B cell (primary cell): Measurements from ENCODE around the gene PIP4K2A. TPM values are rescaled to one million over a fixed set of nuclear protein-coding genes. Genes with fewer than 3 reads are reported as not detected.

Experiments
- ATAC-seq: fragments of 200-7000 bp; cut with Tn5 transposase; one replicate; pipeline ENCODE4 v1.10.0; 2021; ENCODE audit warnings: low read depth, mild to moderate bottlenecking, moderate number of reproducible peaks, moderate library complexity
- CTCF ChIA-PET: fragments of 350-600 bp; sonication (Branson Sonifier 250); formaldehyde crosslinking; loops from one replicate; lab custom pipeline; 2021; ENCODE audit warnings: antibody characterized with exemption, inconsistent platforms; lab: Charles Lee
- POLR2A ChIA-PET: fragments of 350-600 bp; sonication (Branson Sonifier 250); formaldehyde crosslinking; loops from one replicate; lab custom pipeline; 2021; ENCODE audit warnings: antibody characterized with exemption; lab: Charles Lee
- DNase-seq: peaks from one replicate; pipeline ENCODE4 v3.0.0; 2013
- H2AFZ ChIP-seq: 2 replicates; pipeline ENCODE4 v1.6.1; 2012; ENCODE audit warnings: mild to moderate bottlenecking, low read depth, low read length; ENCODE audit not compliant: insufficient read depth, poor library complexity, severe bottlenecking
- H3K27ac ChIP-seq, 2 donors: 1 replicate in 1 of 2; 2 replicates in 1 of 2; pipeline ENCODE4 v1.5.1; 2012 to 2013; ENCODE audit warnings: low read length in 2 of 2, mild to moderate bottlenecking in 2 of 2, moderate library complexity in 1 of 2
- H3K27me3 ChIP-seq, 4 experiments: fragments of 200-600 bp in 1 of 4; sonication (generic) in 1 of 4; replicated peaks in 1 of 4; 1 replicate in 2 of 4; 2 replicates in 2 of 4; pipeline versions ENCODE4 v1.6.1 to v1.7.0; 2013 to 2016; ENCODE audit warnings: low read length in 3 of 4, mild to moderate bottlenecking in 2 of 4, mixed read lengths in 1 of 4, moderate library complexity in 1 of 4; ENCODE audit not compliant: insufficient read depth in 4 of 4, control insufficient read depth in 3 of 4; ENCODE audit errors: control extremely low read depth in 1 of 4
- H3K36me3 ChIP-seq, 2 experiments: replicated peaks in 1 of 2; 1 replicate in 1 of 2; 2 replicates in 1 of 2; pipeline versions ENCODE4 v1.6.1 to v1.7.1; 2013; ENCODE audit warnings: low read length in 1 of 2; ENCODE audit not compliant: insufficient read depth in 2 of 2, control insufficient read depth in 1 of 2; ENCODE audit errors: control extremely low read depth in 1 of 2, extremely low read depth in 1 of 2
- H3K4me1 ChIP-seq, 2 donors: fragments of 200-600 bp in 1 of 2; sonication (generic) in 1 of 2; 1 replicate in 1 of 2; 2 replicates in 1 of 2; pipeline versions ENCODE4 v1.5.1 to v1.6.1; 2013 to 2017; ENCODE audit warnings: low read length in 2 of 2; ENCODE audit not compliant: control insufficient read depth in 2 of 2, insufficient read depth in 2 of 2
- H3K4me2 ChIP-seq: replicated peaks from 2 replicates; pipeline ENCODE3; 2012; ENCODE audit warnings: mild to moderate bottlenecking, low read depth, low read length; ENCODE audit not compliant: poor library complexity, severe bottlenecking
- H3K4me3 ChIP-seq, 5 experiments: fragments of 200-600 bp in 1 of 5; sonication (generic) in 1 of 5; 1 replicate in 3 of 5; 2 replicates in 2 of 5; pipeline versions ENCODE4 v1.5.1 to v1.7.0; 2011 to 2016; ENCODE audit warnings: low read length in 4 of 5, mild to moderate bottlenecking in 4 of 5, low read depth in 2 of 5, control low read depth in 1 of 5, moderate library complexity in 1 of 5; ENCODE audit not compliant: insufficient read depth in 1 of 5; ENCODE audit errors: control extremely low read depth in 1 of 5, extremely low read depth in 1 of 5
- H3K79me2 ChIP-seq: fragments of 200-600 bp; sonication (generic); one replicate; pipeline ENCODE4 v1.6.0; 2016; ENCODE audit warnings: low read length; ENCODE audit not compliant: control insufficient read depth, insufficient read depth
- H3K9ac ChIP-seq: fragments of 200-600 bp; sonication (generic); 2 replicates; pipeline ENCODE4 v1.6.1; 2017; ENCODE audit warnings: mild to moderate bottlenecking, low read length, moderate library complexity
- H3K9me3 ChIP-seq, 3 donors: one replicate each; pipeline versions ENCODE4 v1.6.1 to v1.7.1; 2013; ENCODE audit warnings: low read length in 2 of 3; ENCODE audit not compliant: control insufficient read depth in 2 of 3, insufficient read depth in 1 of 3; ENCODE audit errors: control extremely low read depth in 1 of 3
- H4K20me1 ChIP-seq: 2 replicates; pipeline ENCODE4 v1.6.0; 2012; ENCODE audit warnings: mild to moderate bottlenecking, low read length; ENCODE audit not compliant: insufficient read depth, control insufficient read depth, poor library complexity, severe bottlenecking
- H3K27ac Mint-ChIP-seq: one replicate; pipeline ENCODE4 v1.8.0; 2021; ENCODE audit warnings: mixed read lengths
- H3K27me3 Mint-ChIP-seq: one replicate; pipeline ENCODE4 v1.8.0; 2021; ENCODE audit warnings: mixed read lengths
- H3K4me1 Mint-ChIP-seq: one replicate; pipeline ENCODE4 v1.8.0; 2021; ENCODE audit warnings: mixed read lengths
- H3K4me3 Mint-ChIP-seq: one replicate; pipeline ENCODE4 v1.8.0; 2021; ENCODE audit warnings: mixed read lengths
- H3K9me3 Mint-ChIP-seq: one replicate; pipeline ENCODE4 v1.8.0; 2022; ENCODE audit warnings: mixed read lengths; ENCODE audit not compliant: insufficient read depth
- EZH2 ChIP-seq: IDR thresholded peaks from 2 replicates; pipeline ENCODE4 v1.6.1; 2012; ENCODE audit warnings: borderline replicate concordance, low read depth, mild to moderate bottlenecking, moderate library complexity, low read length; ENCODE audit not compliant: insufficient read depth, poor library complexity, severe bottlenecking
- WGBS: methylation state at CpG from one replicate; pipeline ENCODE4 v1.1.5; 2013; ENCODE audit warnings: missing lambda C conversion rate; ENCODE audit not compliant: insufficient coverage; 5-methylcytosine and 5-hydroxymethylcytosine counted together
- intact Hi-C: fragments of 100-400 bp; cut with micrococcal nuclease; formaldehyde crosslinking; loops from one replicate; pipeline ENCODE4 v1.10.0; 2022
- polyA plus RNA-seq: library from polyadenylated mRNA; depleted of rRNA; stranded (reverse); fragments of >200 nt; gene quantifications from 2 replicates; pipeline ENCODE4 v1.2.3, GENCODE V29; 2012
- total RNA-seq, 2 donors: library from RNA; stranded (reverse); fragments of 120-200 nt in 1 of 2; gene quantifications; 1 replicate in 1 of 2; 2 replicates in 1 of 2; pipeline versions ENCODE4 v1.2.3 to v1.2.4, GENCODE V29; 2013 to 2022
- TF ChIP-seq, protein P1 (sequence below): fragments of 200-600 bp; IDR thresholded peaks from one replicate; pipeline ENCODE4 v1.8.0; 2022; ENCODE audit warnings: antibody characterized with exemption, mild to moderate bottlenecking

PIP4K2A gene
- total and polyA plus RNA-seq, 2 donors (not counting 1 experiment from before 2014, with no cell fraction given) = 21.8 to 103 TPM

DNA sequence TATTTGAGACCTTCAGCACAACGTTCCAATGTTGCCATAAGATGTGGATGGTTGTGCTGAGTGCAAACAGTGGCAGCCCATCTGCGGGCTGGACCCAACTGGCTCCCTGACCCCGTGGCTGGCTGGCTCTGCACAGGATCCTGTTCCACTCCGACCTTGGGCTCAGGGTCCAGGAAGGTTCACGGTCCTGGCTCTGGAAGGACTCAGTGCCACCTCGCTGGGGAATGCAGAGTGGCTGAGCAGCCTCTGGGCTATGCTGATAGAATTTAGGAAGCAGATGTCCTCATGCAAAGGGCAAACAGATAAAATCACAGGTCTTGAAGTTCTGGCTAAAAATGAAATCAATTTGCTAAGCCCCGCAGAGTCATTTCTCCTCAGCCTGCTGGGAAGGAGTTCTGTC lies 171.6 kb downstream of the PIP4K2A start:
- TF ChIP-seq EZH2 = no peak
- TF ChIP-seq, protein P1, sequence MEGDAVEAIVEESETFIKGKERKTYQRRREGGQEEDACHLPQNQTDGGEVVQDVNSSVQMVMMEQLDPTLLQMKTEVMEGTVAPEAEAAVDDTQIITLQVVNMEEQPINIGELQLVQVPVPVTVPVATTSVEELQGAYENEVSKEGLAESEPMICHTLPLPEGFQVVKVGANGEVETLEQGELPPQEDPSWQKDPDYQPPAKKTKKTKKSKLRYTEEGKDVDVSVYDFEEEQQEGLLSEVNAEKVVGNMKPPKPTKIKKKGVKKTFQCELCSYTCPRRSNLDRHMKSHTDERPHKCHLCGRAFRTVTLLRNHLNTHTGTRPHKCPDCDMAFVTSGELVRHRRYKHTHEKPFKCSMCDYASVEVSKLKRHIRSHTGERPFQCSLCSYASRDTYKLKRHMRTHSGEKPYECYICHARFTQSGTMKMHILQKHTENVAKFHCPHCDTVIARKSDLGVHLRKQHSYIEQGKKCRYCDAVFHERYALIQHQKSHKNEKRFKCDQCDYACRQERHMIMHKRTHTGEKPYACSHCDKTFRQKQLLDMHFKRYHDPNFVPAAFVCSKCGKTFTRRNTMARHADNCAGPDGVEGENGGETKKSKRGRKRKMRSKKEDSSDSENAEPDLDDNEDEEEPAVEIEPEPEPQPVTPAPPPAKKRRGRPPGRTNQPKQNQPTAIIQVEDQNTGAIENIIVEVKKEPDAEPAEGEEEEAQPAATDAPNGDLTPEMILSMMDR = no peak
- Mint-ChIP-seq H3K27ac (no peak overlapping the region), H3K9me3 (no peaks in the 10 kb centered on the region), H3K27me3 (no peaks in the 10 kb centered on the region), H3K4me1 (peaks cover 1% of the 10 kb centered on the region), H3K4me3 (no peak overlapping the region)
- peaks cover 3% of the 10 kb centered on the region for H3K79me2 ChIP-seq
- no peak overlapping the region for H3K4me3 ChIP-seq
- POLR2A ChIA-PET = no interaction called here
- no peaks in the 10 kb centered on the region for H3K4me1 ChIP-seq
- 84% methylated on average over 7 of the region's 7 CpGs for WGBS
- intact Hi-C loops = no loop called here
- DNase-seq (no peak), ATAC-seq (no peak)
- no peak overlapping the region for H3K27ac ChIP-seq
- H3K36me3 ChIP-seq = peaks cover 10 to 88% of the 10 kb centered on the region in 2 experiments
- H3K9ac ChIP-seq = no peak overlapping the region
- no peaks in the 10 kb centered on the region for H3K27me3 ChIP-seq
- no peaks in the 10 kb centered on the region for H3K9me3 ChIP-seq
- no peak overlapping the region for H3K4me2 ChIP-seq
- peaks cover 3% of the 10 kb centered on the region for H4K20me1 ChIP-seq
- H2AFZ ChIP-seq = no peak overlapping the region
- CTCF ChIA-PET = no interaction called here

DNA sequence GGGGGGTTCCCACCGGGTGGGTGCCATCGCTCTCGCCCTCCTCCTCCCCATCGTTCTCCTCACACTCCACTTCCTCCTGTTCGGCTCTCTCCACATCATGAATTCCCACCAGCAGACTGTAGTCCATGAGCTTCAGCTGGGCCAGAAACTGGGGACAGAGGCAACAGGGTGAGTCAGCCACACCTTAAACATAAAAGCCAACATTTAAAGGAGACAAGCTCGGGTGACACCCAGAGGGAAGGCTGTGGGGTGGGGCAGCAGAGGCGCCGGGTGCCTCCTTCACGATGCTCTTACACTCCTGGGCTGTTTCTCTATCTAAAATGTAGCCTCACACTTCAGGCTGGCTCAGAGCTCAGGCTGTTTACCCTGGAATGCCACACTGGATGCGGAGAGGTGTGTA lies 172.5 kb downstream of the PIP4K2A start:
- no peak overlapping the region for H3K4me3 Mint-ChIP-seq
- CTCF ChIA-PET = no interaction called here
- H3K27me3 ChIP-seq = no peaks in the 10 kb centered on the region
- peaks cover 3% of the 10 kb centered on the region for H3K79me2 ChIP-seq
- no peak overlapping the region for H3K27ac Mint-ChIP-seq
- H3K27me3 Mint-ChIP-seq = no peaks in the 10 kb centered on the region
- H2AFZ ChIP-seq = no peak overlapping the region
- POLR2A ChIA-PET = no interaction called here
- ATAC-seq (no peak), DNase-seq (no peak)
- no peak overlapping the region for H3K4me2 ChIP-seq
- peaks cover 1 to 87% of the 10 kb centered on the region in 2 experiments for H3K36me3 ChIP-seq
- H3K9me3 ChIP-seq = no peaks in the 10 kb centered on the region
- H3K4me1 Mint-ChIP-seq = peaks cover 1% of the 10 kb centered on the region
- H3K9me3 Mint-ChIP-seq = no peaks in the 10 kb centered on the region
- H4K20me1 ChIP-seq = peaks cover 3% of the 10 kb centered on the region
- WGBS = 89% methylated on average over 9 of the region's 10 CpGs
- no peak for TF ChIP-seq EZH2
- TF ChIP-seq, protein P1 = no peak
- no peaks in the 10 kb centered on the region for H3K4me1 ChIP-seq
- H3K27ac ChIP-seq = no peak overlapping the region
- no peak overlapping the region for H3K4me3 ChIP-seq
- H3K9ac ChIP-seq = no peak overlapping the region
- intact Hi-C loops = no loop called here
